Vagina (tissue), 2 donors: ENCODE data around the gene SMAGP.

Experiments used
- POLR2A ChIP-seq, 2 donors: fragments of 450-650 bp; IDR thresholded peaks; one replicate each; pipeline ENCODE4 v1.6.1; 2017; ENCODE audit warnings: antibody characterized with exemption in 2 of 2, mild to moderate bottlenecking in 2 of 2, moderate library complexity in 2 of 2
- POLR2AphosphoS5 ChIP-seq, 2 donors: sonication (generic); formaldehyde crosslinking; IDR thresholded peaks; one replicate each; pipeline ENCODE4 v1.9.0; 2017; ENCODE audit warnings: antibody characterized with exemption in 2 of 2, mild to moderate bottlenecking in 2 of 2, low read depth in 1 of 2; ENCODE audit not compliant: insufficient read depth in 1 of 2
- TF ChIP-seq, protein P1 (sequence below), 3 experiments: fragments of 450-650 bp in 2 of 3; fragments of 200-600 bp in 1 of 3; sonication (generic) in 1 of 3; IDR thresholded peaks; one replicate each; pipeline ENCODE4 v1.5.1; 2017 to 2019; ENCODE audit warnings: antibody characterized with exemption in 3 of 3, mild to moderate bottlenecking in 2 of 3, moderate library complexity in 2 of 3

- TF ChIP-seq, protein P1, sequence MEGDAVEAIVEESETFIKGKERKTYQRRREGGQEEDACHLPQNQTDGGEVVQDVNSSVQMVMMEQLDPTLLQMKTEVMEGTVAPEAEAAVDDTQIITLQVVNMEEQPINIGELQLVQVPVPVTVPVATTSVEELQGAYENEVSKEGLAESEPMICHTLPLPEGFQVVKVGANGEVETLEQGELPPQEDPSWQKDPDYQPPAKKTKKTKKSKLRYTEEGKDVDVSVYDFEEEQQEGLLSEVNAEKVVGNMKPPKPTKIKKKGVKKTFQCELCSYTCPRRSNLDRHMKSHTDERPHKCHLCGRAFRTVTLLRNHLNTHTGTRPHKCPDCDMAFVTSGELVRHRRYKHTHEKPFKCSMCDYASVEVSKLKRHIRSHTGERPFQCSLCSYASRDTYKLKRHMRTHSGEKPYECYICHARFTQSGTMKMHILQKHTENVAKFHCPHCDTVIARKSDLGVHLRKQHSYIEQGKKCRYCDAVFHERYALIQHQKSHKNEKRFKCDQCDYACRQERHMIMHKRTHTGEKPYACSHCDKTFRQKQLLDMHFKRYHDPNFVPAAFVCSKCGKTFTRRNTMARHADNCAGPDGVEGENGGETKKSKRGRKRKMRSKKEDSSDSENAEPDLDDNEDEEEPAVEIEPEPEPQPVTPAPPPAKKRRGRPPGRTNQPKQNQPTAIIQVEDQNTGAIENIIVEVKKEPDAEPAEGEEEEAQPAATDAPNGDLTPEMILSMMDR (IDR thresholded peaks at IDR 0.05) = no peak
- TF ChIP-seq POLR2A (IDR thresholded peaks at IDR 0.05) (no peak), POLR2AphosphoS5 (IDR thresholded peaks at IDR 0.05; ENCODE audit: insufficient read depth in 1 of 2, low read depth in 1 of 2) (no peak)
These were observed 23.9 kb downstream of the SMAGP start for GRCh38 chr12:51246254-51246853.
